RKO (cell line): ENCODE data around the gene ZFP91.

Experiments
- DNase-seq: peaks from one replicate; pipeline ENCODE4 v3.0.0-alpha.2; 2016; ENCODE audit warnings: low spot score

ZFP91 gene

DNA sequence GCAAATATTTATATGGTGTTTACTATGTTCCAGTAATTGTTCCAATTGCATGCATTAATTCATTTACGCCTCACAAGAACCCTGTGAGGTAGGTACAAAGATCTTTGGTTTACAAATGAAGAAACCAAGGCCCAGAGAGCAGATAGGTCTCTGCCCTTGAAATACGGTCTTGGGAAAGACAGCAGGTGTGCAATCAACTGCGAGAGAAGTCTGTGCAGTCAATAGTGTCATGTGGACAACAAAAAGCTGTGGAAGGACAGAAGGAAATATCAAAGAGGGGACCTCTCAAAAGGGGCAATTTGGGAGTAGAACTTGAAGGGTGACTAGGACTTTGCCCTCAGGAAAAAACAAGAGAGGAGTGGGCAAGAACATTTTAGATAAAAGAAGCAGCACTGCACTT lies 52.5 kb downstream of the ZFP91 start:
- DNase-seq: no peak

DNA sequence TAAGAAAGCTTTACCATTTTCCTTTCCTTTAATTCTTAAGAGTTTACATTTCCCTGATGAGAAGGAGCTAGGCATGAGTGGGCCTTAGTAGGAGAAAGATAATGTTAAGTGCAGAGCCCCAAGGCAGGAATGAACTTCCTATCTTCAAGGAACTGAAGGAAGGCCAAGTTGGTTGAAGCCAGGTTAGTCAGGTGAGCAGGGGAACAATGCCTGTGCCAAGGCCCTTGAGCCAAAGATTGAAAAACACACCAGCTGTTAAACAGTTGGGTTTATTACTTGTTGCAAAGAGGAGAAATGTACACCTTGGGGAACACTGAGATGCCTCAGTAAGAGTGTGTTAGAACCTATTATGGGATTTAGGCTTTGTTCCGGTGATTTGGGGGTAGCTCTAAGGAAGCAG lies 53.6 kb downstream of the ZFP91 start:
- DNase-seq: no peak

DNA sequence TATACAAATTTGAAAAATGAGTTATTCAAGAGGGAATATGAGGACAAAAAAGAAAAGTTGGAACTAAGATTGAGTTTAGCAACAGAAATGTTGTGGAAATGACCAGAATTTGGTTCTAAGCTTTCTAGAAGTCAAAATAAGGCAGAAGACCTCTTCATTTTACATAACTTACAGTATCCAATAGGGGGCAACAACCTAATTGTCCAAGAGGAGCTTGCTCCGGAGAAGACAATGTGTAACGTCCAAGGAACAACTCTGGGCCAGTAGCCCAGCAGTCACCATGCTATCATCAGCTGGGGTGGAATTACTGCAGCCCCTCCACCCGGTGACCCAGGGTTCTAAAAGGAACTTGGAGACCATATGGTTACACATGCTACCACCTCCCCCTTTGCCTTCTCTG lies 57.7 kb downstream of the ZFP91 start:
- DNase-seq: no peak

DNA sequence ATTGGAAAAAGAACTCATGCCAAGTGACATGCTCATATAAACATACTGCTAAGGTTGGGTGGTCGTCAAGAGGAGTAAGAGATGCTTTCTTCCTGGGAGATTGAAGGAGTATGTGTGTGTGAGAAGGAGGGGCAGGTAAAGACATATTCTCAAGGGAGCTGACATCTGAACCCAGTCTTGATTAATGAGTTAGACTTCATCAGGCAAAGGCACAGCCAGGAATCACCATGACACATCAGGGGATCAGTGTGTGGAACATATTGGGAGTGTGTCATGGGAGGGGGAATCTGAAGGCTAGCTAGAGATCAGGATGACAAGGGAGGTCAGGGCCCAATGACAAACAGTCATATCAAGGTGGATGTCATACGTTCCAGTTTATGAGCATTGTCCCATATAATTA lies 58.5 kb downstream of the ZFP91 start:
- DNase-seq: no peak

DNA sequence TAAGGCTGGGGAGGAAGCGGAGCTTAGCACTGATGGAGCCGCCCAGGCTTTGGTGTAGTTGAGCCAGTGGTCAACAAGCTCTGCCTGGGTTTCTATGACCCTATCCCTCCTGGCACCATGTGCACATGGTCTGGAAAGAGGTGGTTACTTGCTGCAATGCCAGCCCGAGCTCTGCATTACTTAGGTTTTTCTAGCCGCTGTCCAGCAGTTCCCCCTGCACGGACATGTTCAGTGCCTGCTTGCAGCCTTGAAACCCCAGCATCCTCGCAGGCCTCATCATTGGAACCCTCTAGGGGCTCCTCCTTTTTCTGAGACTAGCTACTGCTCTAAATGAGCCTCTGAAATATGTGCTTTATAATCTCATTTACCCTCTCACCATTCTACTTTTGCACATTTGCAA lies 60.2 kb downstream of the ZFP91 start:
- no peak for DNase-seq

DNA sequence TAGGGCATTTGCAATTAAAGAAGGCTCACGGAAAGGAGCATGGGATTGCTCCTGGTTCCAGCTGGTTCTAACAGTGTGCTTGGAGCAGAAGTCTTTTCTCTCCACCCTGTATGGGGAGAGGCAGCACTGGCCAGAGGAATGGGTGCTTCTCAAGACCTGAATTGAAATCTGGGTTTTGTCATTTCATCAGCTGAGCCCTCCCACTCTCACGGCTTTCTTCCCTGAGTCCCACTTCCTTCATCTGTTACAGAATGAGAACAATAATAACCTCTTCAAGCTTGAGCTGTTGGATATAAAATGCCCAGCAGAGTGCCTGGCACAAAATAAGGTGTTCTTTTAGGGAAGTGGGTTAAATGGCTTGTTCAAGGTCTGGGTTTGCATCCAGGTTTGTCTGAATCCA lies 60.8 kb downstream of the ZFP91 start:
- DNase-seq: no peak

DNA sequence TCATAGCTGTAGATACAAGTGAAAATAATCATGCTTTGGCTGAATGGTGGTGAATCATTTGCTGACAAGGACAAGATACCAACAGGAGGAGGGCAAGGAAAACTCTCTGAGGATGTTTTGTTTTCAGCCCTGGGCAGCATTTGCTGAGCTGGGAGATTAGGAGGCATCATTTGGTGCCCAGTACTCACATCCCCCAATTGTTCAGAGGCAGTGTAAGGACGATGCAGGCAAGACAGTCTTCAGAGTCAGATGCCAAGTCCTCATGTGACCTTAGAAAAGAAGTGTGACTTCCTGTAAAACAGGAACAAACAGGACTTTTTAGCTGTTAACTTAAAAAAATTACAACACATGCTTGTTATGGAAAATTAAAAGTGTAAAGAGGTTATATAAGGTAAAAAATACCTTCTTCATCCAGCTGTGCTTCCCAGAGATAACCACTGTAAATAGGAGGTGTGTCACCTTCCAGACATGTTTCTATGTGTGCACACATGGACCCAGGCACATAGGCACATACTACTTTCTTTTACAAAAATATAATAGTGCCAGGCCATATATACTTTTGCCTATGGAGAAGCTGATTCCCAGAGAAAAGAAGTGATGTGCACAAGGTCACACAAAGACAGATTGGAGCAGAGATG lies 61.6 kb downstream of the ZFP91 start:
- no peak for DNase-seq

DNA sequence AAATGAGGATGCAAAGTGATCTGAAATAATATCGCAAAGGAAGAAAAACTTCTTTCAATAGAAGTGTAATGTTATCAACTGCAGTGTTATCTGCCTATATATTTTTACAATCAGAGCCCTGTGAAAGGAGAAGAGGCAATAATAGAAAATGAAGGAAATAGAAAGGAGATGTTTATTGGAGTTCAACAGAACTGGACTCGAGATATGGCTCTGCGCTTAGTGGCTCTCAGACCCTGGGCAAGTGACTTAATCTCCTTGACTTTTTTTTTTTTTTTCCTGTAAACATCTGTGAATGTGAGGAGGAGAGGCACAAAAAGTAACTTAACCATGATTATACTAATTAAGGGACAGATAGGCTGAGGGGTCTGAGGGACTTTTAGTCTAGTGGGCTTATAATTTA lies 62.5 kb downstream of the ZFP91 start:
- no peak for DNase-seq

DNA sequence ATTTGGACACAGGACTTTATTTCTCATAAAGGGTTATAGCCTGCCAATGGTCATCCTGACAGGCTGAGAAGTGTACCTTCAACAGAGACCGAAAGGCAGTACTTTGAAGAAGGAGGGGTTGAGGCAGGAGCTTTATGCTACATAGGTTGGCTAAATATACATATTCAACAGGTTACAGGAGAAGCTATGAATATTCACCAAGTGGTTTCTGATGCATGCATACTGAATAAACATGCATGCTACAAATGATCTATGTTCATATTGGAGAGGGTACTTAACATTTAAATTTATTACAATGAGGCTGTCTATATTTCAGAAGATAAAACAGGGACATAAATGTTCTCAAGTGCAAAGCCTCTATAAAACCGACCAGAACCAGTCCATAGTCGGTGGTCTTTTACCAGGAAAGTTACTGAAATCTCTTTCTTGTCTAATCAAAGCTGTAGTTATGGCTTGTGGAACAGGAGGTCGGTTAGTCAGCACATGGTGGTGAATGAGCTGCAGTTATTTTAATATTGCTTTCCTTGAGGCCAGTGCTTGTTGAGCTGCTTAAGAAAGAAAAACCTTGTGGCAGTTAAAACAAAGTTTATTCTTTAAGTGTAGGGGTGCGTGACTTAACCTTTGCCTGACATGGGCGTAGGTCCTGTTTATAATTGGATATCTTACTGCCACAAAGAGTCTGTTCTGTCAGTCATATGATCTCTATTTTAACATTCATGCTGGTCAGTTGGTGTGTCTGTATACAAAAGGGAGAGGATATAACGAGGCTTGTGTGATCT lies 63.1 kb downstream of the ZFP91 start:
- DNase-seq: no peak

DNA sequence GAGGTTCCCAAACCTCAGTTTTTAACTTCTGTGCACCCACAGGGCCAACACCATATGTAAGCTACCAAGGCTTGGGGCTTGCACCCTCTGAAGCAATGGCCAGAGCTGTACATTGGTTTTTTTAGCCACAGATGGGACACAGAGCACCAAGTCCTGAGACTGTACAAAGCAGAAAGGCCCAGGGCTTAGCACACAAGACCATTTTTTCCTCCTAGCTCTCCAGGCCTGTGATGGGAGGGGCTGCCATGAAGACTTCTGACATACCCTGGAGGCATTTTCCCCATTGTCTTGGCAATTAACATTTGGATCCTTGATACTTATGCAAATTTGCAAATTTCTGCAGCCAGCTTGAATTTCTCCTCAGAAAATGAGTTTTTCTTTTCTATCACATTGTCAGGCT lies 67.0 kb downstream of the ZFP91 start:
- DNase-seq: no peak

DNA sequence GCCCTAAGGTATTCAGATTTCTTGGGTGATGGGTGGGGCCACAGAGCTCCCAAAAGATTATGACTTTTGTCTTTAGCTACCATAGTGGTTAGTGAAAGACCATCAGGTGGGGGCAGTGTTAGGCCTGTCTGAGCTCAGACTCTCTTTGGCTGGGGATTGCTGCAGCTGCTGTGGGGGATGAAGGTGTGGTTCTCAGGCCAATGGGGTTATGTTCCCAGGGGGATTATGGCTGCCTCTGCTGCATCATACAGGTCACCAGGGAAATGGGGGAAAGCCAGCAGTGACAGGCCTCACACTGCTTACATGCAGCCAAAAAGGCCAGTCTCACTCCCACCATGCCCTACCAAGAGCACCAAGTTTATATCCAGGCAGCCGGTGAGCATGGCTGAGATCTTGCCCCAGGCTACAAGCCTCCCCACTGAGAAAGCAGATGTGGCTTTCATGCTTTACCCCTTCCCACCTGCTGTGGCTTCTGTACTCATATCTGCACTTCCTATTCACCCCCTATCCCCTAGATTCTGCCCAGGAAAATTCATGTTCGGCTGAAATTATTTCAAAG lies 68.4 kb downstream of the ZFP91 start:
- no peak for DNase-seq

DNA sequence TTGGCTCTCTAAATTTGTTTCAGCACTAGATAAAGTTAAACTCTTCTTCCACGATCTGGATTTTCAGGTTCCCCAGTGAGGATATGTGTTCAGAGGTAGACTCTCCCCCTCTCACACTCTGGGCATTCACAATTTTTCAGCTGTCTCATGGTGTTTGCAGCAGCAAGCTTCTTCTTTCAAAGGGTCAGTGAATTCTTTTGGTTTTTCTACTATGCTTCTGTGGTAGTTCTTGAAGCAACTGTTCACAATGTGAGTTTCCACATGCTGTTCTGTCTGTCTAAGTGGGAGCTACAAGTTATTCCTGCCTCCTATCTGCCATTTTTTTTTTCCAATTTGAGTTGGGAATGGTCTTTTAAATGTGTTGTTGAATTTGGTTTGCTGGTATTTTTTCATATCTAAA lies 69.0 kb downstream of the ZFP91 start:
- DNase-seq: no peak

DNA sequence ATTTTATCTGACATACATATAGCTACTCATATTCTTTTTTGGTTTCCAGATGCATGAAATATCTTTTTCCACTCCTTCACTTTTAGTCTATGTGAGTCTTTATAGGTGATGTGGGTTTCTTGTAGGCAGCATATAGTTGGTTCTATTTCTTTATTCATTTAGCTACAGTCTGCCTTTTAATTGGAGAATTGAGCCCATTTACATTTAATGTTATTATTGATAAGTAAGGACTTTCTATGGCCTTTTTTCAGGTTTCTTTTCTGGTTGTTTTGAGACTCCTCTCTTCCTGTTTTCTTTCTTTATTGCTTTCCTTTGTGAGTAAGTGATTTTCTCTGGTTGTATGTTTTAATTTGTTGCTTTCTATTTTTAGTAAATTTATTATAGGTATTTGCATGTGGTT lies 70.8 kb downstream of the ZFP91 start:
- no peak for DNase-seq

DNA sequence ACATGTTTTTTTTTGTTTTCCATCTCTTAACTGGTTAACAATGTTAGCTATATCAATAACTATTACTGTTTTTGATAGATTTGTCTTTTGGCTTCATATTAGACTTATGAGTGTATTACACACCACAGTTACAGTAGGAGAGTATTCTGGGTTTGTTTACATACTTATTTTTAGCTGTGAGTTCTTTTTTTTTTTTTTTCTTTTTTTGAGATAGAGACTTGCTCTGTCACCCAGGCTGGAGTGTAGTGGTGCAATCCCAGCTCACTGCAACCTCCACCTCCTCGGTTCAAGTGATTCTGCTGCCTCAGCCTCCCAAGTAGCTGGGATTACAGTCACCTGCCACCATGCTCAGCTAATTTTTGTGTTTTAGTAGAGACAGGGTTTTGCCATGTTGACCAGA lies 71.6 kb downstream of the ZFP91 start:
- DNase-seq: no peak

DNA sequence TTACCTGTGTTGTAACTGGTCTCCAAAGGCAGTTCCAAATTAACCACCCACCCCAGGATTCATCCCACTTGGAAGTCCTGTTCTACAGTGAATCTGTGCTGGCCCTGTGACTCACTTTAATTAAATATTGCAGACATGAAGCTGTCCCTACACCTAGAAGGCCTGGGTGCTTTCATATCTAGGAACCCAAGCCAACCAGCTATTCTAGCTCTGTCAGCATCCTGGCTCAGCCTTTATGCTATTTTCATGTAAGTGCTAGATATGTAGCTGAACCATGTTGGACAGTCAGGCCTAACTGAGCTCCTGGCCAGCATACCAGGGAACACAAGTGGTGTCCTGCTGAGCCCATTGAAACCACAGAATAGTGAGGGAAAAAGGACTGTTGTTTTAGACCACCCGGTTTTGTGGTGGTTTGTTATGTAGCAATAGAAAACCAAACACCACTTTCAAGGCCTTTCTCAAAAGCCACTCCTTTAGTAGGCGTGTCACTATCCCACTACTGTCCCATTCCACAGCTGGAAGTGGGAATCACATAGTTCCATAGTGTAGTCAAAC lies 73.9 kb downstream of the ZFP91 start:
- no peak for DNase-seq

DNA sequence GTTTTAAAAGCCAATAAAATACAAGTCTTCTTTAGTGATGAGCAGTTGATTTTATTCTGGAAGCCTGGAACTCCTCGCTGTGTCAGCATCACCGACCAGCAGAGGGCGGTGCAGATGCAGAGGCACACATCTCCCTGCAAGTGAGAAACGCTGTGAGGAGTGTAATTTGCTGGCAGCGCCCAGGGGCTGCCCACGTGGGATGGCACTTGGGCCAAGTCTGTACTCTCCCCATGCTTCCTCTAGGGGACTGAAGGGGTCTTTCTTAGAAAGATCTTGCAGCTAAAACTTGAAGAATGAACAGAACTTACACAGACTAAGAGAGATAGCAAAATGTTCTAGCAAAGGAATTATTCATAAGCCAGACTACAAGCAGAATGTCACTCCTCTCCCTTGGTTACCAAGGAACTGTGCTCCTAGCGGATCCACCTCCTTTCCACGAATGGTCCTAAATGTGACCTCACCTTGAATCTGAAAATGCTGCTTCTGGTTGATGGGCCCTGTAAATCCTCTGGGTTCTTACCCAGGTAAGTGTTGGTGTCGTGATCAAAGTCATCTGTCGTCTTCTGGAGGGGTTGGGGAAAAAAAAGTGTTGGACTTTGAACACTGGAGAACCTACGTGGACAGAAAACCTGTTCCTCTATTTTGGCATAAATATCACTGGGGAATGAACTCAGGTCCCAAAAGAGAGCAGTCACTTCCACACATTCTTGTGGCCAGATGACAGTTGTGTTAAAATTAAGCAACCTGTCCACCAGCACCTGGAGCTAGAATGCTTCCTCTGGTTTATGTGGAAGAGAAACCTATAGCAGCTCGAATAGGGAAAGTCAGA lies 75.4 kb downstream of the ZFP91 start:
- peak; percentile 83 for DNase-seq

DNA sequence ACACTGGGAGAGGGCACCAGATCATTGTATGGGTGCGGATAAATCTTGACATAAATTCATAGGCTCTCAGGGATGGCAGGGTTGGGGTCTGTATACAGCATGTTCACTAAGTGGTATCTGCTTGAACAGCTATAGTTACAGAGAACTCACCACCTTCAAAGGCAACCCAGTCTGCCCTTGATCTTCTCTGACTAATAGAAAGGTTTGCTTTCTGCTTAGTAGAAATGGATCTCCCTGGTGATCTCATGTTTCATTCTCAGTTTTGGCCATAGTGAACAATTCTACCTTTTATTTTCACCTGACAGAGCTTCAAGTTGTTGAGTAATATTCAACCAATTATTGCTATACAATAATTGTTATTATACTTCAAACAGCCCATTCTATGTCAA lies 76.0 kb downstream of the ZFP91 start:
- DNase-seq: no peak

DNA sequence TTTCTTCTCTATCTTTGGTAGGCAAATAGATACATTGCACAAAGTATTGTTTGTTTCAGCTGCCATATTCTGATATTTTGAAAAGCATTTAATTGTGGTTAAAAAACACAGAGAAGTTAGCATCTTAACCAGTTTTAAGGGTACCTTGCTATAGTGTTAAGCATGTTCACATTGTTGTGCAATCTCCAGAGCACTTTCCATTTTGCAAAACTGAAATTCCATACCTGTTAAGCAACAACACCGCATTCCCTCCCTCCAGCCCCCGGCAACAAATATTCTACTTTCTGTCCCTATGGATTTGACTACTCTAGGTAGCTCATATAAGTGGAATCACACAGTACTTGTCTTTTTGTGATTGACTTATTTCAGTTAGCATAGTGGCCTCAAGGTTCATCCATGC lies 77.5 kb downstream of the ZFP91 start:
- no peak for DNase-seq

DNA sequence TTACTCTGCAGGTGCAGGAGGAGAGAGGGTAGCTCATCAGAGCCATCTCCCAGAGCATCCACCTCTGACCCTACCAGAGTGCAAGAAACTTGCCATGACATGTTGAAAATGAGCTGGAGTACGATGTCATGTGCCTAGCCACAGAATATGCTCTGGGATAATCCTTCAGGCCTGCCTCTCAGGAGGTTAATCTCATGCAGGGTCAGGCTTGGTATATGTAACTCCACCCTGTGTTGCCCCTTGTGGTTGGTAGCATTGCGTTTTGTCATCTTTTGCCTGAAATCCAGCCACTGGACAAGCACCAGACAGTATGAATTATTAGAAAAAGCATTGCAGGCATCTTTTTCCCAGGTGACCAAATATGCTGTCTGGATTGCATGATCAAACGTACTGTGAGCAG lies 79.8 kb downstream of the ZFP91 start:
- DNase-seq: no peak

DNA sequence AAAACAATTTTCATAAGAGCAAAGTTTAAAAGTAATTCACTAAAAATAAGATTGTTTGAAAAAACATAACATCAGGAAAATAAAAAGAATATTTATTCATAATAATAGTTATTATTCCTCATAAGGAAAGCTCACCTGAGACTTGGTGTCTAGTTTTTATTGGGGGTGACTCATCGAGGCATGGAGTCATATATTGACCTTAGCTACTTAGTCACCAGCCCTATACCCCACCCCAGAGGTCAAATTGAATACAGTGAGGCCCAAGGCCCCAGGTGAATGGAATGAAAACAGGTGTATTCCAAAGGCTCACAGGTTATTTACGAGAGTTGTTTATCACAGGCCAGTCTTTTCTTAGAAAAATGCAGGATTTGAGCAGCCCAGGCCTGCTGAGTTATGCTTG lies 80.5 kb downstream of the ZFP91 start:
- DNase-seq: peak; percentile 16

DNA sequence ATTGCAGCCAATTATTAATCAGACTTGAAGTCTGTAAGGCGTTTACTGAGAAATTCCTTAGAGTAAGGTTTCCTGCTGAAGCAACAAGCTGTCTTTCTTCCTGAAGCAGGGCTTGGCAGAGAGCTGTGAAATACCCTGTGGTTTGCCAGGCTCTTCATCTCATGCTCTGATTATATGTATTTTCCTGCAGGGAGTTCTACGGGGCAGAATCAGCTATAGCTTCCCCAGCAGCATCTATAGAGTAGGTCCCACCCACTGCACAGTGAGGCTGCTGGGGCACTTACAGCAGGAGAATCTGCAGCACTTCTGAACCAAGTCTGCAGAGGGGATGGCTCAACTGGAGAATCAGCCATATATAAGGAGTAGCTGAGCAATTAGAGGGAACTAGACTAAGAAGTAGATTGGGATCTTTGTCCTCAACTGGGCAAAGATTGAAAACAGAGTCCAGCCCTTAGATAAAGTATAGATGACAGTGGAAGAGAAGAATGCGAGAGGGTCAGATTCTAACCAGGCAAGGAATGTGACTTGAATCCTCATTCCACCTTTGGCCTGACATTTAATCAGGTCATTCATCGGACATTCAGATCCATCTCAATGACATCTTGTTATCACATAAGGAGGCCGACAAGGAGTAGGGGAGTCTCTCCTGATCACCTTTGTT lies 81.2 kb downstream of the ZFP91 start:
- DNase-seq: no peak
